Osteoblast (primary cell): ENCODE data around the gene CD14. TPM values are rescaled to one million over a fixed set of nuclear protein-coding genes. Genes with fewer than 3 reads are reported as not detected.
"Not testable (repeated sequence)": the region's sequence is repeated elsewhere in the genome, so short reads cannot be mapped to it uniquely, and the experiment has no call there.

Experiments
- DNase-seq: peaks from one replicate; pipeline ENCODE4 v3.0.0; 2011; ENCODE audit warnings: low spot score, mixed read lengths; ENCODE audit not compliant: insufficient read length; ENCODE audit errors: missing footprints
- H2AFZ ChIP-seq: 2 replicates; pipeline ENCODE4 v1.6.0; 2011; ENCODE audit warnings: mild to moderate bottlenecking, low read length
- H3K27ac ChIP-seq: 2 replicates; pipeline ENCODE4 v1.5.1; 2011; ENCODE audit warnings: mild to moderate bottlenecking, low read depth, low read length, moderate library complexity
- H3K27me3 ChIP-seq: 2 replicates; pipeline ENCODE4 v1.6.0; 2012; ENCODE audit warnings: mild to moderate bottlenecking, control low read depth, inconsistent platforms, low read length, moderate library complexity; ENCODE audit not compliant: insufficient read depth
- H3K36me3 ChIP-seq: 2 replicates; pipeline ENCODE4 v1.5.1; 2011; ENCODE audit warnings: mild to moderate bottlenecking, low read length, control low read depth, moderate library complexity; ENCODE audit not compliant: insufficient read depth
- H3K4me1 ChIP-seq: 2 replicates; pipeline ENCODE4 v1.5.1; 2011; ENCODE audit warnings: mild to moderate bottlenecking, low read length, control low read depth, moderate library complexity; ENCODE audit not compliant: insufficient read depth
- H3K4me2 ChIP-seq: 2 replicates; pipeline ENCODE4 v1.6.0; 2011; ENCODE audit warnings: mild to moderate bottlenecking, low read length; ENCODE audit not compliant: insufficient read depth
- H3K4me3 ChIP-seq: fragments of 200-600 bp; sonication (generic); 3 replicates; pipeline ENCODE4 v1.5.1; 2012; ENCODE audit warnings: mild to moderate bottlenecking, low read length, inconsistent platforms; ENCODE audit not compliant: insufficient read depth
- H3K79me2 ChIP-seq: 2 replicates; pipeline ENCODE4 v1.6.0; 2012; ENCODE audit warnings: mild to moderate bottlenecking, low read length, control low read depth, inconsistent platforms; ENCODE audit not compliant: insufficient read depth
- H3K9me3 ChIP-seq: 2 replicates; pipeline ENCODE4 v1.5.1; 2011; ENCODE audit warnings: low read depth, low read length, control low read depth
- H4K20me1 ChIP-seq: 2 replicates; pipeline ENCODE4 v1.6.0; 2012; ENCODE audit warnings: mild to moderate bottlenecking, low read length, control low read depth; ENCODE audit not compliant: insufficient read depth
- CTCF ChIP-seq: IDR thresholded peaks from 2 replicates; pipeline ENCODE4 v1.5.1; 2011; ENCODE audit warnings: mild to moderate bottlenecking, low read depth, low read length, moderate library complexity; ENCODE audit errors: extremely low read depth
- total RNA-seq: library from RNA; depleted of rRNA; stranded (reverse); fragments of >200 nt; gene quantifications from 2 replicates; pipeline ENCODE4 v1.2.3, GENCODE V29; 2012

The CD14 gene
- total RNA-seq, 1 donor = 4.0 TPM

GRCh38 chr5:140639148-140639981, 6.4 kb upstream of the CD14 start, which contains the start of gene TMCO6:
Gene TMCO6, plus strand, starts transcription at chr5:140639451. Its CDS starts 77 bp downstream, at chr5:140639528.
- Histone ChIP-seq H3K27ac (peak within 1 kb of the TSS; percentile 70), H3K4me1 (peaks cover 10% of the 10 kb centered on the region), H3K4me2 (peak within 1 kb of the TSS; percentile 89), H4K20me1 (no peaks in the 10 kb centered on the region), H3K27me3 (no peaks in the 10 kb centered on the region), H3K79me2 (peaks cover 11% of the 10 kb centered on the region), H3K36me3 (peaks cover 4% of the 10 kb centered on the region), H3K4me3 (peak within 1 kb of the TSS; percentile 82), H2AFZ (peak within 1 kb of the TSS; percentile 89), H3K9me3 (no peaks in the 10 kb centered on the region)
- TF ChIP-seq CTCF = peak; percentile 43
- peak; percentile 98 for DNase-seq

- not testable (repeated sequence) for H4K20me1 ChIP-seq, H3K36me3 ChIP-seq, H3K27me3 ChIP-seq, H3K9me3 ChIP-seq, DNase-seq
- Histone ChIP-seq H3K4me2 (peak overlapping the region; percentile 89), H3K4me3 (peak overlapping the region; percentile 82), H3K4me1 (peaks cover 10% of the 10 kb centered on the region), H3K27ac (peak overlapping the region; percentile 70), H3K79me2 (peaks cover 11% of the 10 kb centered on the region), H2AFZ (peak overlapping the region; percentile 89)
Measured at GRCh38 chr5:140638898-140639147, 5.8 kb upstream of the CD14 start.

GRCh38 chr5:140637371-140638100, 4.6 kb upstream of the CD14 start:
- no peak overlapping the region for H3K27ac ChIP-seq
- no peaks in the 10 kb centered on the region for H3K27me3 ChIP-seq
- H4K20me1 ChIP-seq = no peaks in the 10 kb centered on the region
- TF ChIP-seq CTCF = no peak
- H3K79me2 ChIP-seq = peaks cover 11% of the 10 kb centered on the region
- no peak overlapping the region for H3K4me3 ChIP-seq
- H3K4me1 ChIP-seq = peaks cover 20% of the 10 kb centered on the region
- H2AFZ ChIP-seq = no peak overlapping the region
- H3K9me3 ChIP-seq = no peaks in the 10 kb centered on the region
- no peaks in the 10 kb centered on the region for H3K36me3 ChIP-seq
- no peak overlapping the region for H3K4me2 ChIP-seq
- DNase-seq = no peak

GRCh38 chr5:140635291-140636257, 2.6 kb upstream of the CD14 start:
- no peak overlapping the region for H3K4me3 ChIP-seq
- peaks cover 30% of the 10 kb centered on the region for H3K4me1 ChIP-seq
- no peak overlapping the region for H3K27ac ChIP-seq
- DNase-seq = no peak
- H3K4me2 ChIP-seq = no peak overlapping the region
- H3K9me3 ChIP-seq = no peaks in the 10 kb centered on the region
- H3K36me3 ChIP-seq = no peaks in the 10 kb centered on the region
- no peak for TF ChIP-seq CTCF
- H4K20me1 ChIP-seq = no peaks in the 10 kb centered on the region
- peaks cover 7% of the 10 kb centered on the region for H3K27me3 ChIP-seq
- no peak overlapping the region for H2AFZ ChIP-seq
- peaks cover 7% of the 10 kb centered on the region for H3K79me2 ChIP-seq
